Type B pancreatic cell (in vitro differentiated cells): ENCODE results near the gene FKBP5. TPM values are rescaled to one million over a fixed set of nuclear protein-coding genes. Genes with fewer than 3 reads are reported as not detected.
"Not testable (repeated sequence)": the region's sequence is repeated elsewhere in the genome, so short reads cannot be mapped to it uniquely, and the experiment has no call there.

Experiments used
- DNase-seq: peaks from one replicate; pipeline ENCODE4 v3.0.0; 2021; ENCODE audit warnings: mixed read lengths; ENCODE audit not compliant: unreplicated experiment; ENCODE audit errors: extremely low spot score
- H3K27ac Mint-ChIP-seq: 2 replicates; pipeline ENCODE4 v1.8.0; 2021; ENCODE audit warnings: mild to moderate bottlenecking, mixed read lengths
- H3K27me3 Mint-ChIP-seq: 2 replicates; pipeline ENCODE4 v1.8.0; 2021; ENCODE audit warnings: mixed read lengths
- H3K36me3 Mint-ChIP-seq: 2 replicates; pipeline ENCODE4 v1.8.0; 2021; ENCODE audit warnings: mixed read lengths
- H3K4me1 Mint-ChIP-seq: one replicate; pipeline ENCODE4 v1.8.0; 2021; ENCODE audit warnings: mixed read lengths; ENCODE audit not compliant: unreplicated experiment
- H3K4me3 Mint-ChIP-seq: 2 replicates; pipeline ENCODE4 v1.8.0; 2021; ENCODE audit warnings: mild to moderate bottlenecking, mixed read lengths
- H3K9me3 Mint-ChIP-seq: 2 replicates; pipeline ENCODE4 v1.8.0; 2021; ENCODE audit warnings: mixed read lengths
- CTCF ChIP-seq: fragments of 200-600 bp; sonication (generic); conservative IDR thresholded peaks from 2 replicates; pipeline ENCODE4 v1.5.0; 2021; ENCODE audit warnings: antibody characterized with exemption, mild to moderate bottlenecking
- total RNA-seq: library from RNA; stranded (reverse); gene quantifications from 2 replicates; pipeline ENCODE4 v1.2.1, GENCODE V29; 2021; ENCODE audit warnings: low replicate concordance

The FKBP5 gene
- total RNA-seq, 1 donor from 2014 or later: 12.5 TPM

GRCh38 chr6:35677456-35677855, 11.3 kb downstream of the FKBP5 start:
- no peak for DNase-seq
- no peak overlapping the region for H3K27ac Mint-ChIP-seq
- H3K27me3 Mint-ChIP-seq: no peaks in the 10 kb centered on the region
- TF ChIP-seq CTCF: no peak
- no peaks in the 10 kb centered on the region for H3K9me3 Mint-ChIP-seq
- no peaks in the 10 kb centered on the region for H3K36me3 Mint-ChIP-seq
- no peak overlapping the region for H3K4me3 Mint-ChIP-seq
- peaks cover 21% of the 10 kb centered on the region for H3K4me1 Mint-ChIP-seq

GRCh38 chr6:35675871-35676459, 12.8 kb downstream of the FKBP5 start:
- Mint-ChIP-seq H3K27ac (no peak overlapping the region), H3K4me1 (peaks cover 21% of the 10 kb centered on the region), H3K27me3 (no peaks in the 10 kb centered on the region), H3K36me3 (no peaks in the 10 kb centered on the region), H3K4me3 (no peak overlapping the region), H3K9me3 (no peaks in the 10 kb centered on the region)
- no peak for TF ChIP-seq CTCF
- no peak for DNase-seq

- H3K9me3 Mint-ChIP-seq: no peaks in the 10 kb centered on the region
- no peak overlapping the region for H3K27ac Mint-ChIP-seq
- no peaks in the 10 kb centered on the region for H3K27me3 Mint-ChIP-seq
- no peaks in the 10 kb centered on the region for H3K36me3 Mint-ChIP-seq
- peaks cover 21% of the 10 kb centered on the region for H3K4me1 Mint-ChIP-seq
- H3K4me3 Mint-ChIP-seq: no peak overlapping the region
- TF ChIP-seq CTCF: no peak
- no peak for DNase-seq
Observed at GRCh38 chr6:35674594-35674993, 14.1 kb downstream of the FKBP5 start.

DNA sequence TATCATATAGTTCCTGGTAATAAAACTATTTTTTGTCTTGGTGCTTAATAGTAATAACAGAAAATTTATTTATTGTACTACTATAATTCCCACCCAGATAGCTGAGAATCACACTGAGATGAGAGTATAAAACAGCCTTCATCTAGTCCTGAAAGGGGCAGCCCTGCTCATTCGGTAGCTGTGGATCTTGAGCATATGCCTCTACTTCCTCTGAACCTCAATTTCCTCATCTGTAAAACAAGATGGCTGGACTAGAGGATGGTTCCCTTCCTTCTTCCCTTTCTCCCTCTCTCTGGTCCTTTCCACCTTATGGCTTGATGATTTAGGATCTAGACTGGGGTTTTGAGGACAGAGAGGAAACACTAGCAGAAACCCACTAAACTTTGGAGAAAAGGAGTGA, 15.0 kb downstream of the FKBP5 start:
- no peak overlapping the region for H3K27ac Mint-ChIP-seq
- TF ChIP-seq CTCF: no peak
- DNase-seq: no peak

GRCh38 chr6:35673284-35673666, 15.4 kb downstream of the FKBP5 start:
- not testable (repeated sequence) for H3K36me3 Mint-ChIP-seq, DNase-seq, H3K27me3 Mint-ChIP-seq, H3K9me3 Mint-ChIP-seq, H3K4me3 Mint-ChIP-seq, H3K27ac Mint-ChIP-seq
- H3K4me1 Mint-ChIP-seq: peaks cover 25% of the 10 kb centered on the region

More for the DNA sequence above, 15.0 kb downstream of the FKBP5 start:
- Mint-ChIP-seq H3K4me3 (no peak overlapping the region), H3K4me1 (peaks cover 25% of the 10 kb centered on the region), H3K36me3 (no peaks in the 10 kb centered on the region), H3K27me3 (no peaks in the 10 kb centered on the region), H3K9me3 (no peaks in the 10 kb centered on the region)

- H3K4me1 Mint-ChIP-seq, H3K4me3 Mint-ChIP-seq, H3K27ac Mint-ChIP-seq, H3K9me3 Mint-ChIP-seq, DNase-seq, H3K36me3 Mint-ChIP-seq, H3K27me3 Mint-ChIP-seq: not testable (repeated sequence)
Observed at GRCh38 chr6:35670453-35670852, 18.3 kb downstream of the FKBP5 start.
